ENCODE measurements around the gene CNN2. TPM values are rescaled to one million over a fixed set of nuclear protein-coding genes. Genes with fewer than 3 reads are reported as not detected.

The CNN2 gene
- total RNA-seq, 1 experiment from 2014 or later = 97.9 TPM

- H2AFZ ChIP-seq (ENCODE audit: low read length) = no peak overlapping the region
- TF ChIP-seq, protein P1, sequence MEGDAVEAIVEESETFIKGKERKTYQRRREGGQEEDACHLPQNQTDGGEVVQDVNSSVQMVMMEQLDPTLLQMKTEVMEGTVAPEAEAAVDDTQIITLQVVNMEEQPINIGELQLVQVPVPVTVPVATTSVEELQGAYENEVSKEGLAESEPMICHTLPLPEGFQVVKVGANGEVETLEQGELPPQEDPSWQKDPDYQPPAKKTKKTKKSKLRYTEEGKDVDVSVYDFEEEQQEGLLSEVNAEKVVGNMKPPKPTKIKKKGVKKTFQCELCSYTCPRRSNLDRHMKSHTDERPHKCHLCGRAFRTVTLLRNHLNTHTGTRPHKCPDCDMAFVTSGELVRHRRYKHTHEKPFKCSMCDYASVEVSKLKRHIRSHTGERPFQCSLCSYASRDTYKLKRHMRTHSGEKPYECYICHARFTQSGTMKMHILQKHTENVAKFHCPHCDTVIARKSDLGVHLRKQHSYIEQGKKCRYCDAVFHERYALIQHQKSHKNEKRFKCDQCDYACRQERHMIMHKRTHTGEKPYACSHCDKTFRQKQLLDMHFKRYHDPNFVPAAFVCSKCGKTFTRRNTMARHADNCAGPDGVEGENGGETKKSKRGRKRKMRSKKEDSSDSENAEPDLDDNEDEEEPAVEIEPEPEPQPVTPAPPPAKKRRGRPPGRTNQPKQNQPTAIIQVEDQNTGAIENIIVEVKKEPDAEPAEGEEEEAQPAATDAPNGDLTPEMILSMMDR (conservative IDR thresholded peaks at IDR 0.05; ENCODE audit: low read depth, low read length) = no peak
- no peak for TF ChIP-seq EZH2 (IDR thresholded peaks at IDR 0.05; ENCODE audit: low read length, unreplicated experiment)
- no peaks in the 10 kb centered on the region for H3K9me3 ChIP-seq (ENCODE audit: low read length)
- H3K4me1 ChIP-seq (ENCODE audit: insufficient read depth, low read length) = no peaks in the 10 kb centered on the region
- intact Hi-C loops (cut with micrococcal nuclease) = no loop called here
- no TSS peak for BruUV-seq (replicated peaks)
- H3K79me2 ChIP-seq (ENCODE audit: low read length) = no peaks in the 10 kb centered on the region
- H3K27me3 ChIP-seq (ENCODE audit: low read length) = no peaks in the 10 kb centered on the region
- H3K36me3 ChIP-seq (ENCODE audit: low read depth, low read length) = no peaks in the 10 kb centered on the region
- DNase-seq = no peak
- H4K20me1 ChIP-seq (ENCODE audit: low read length) = no peaks in the 10 kb centered on the region
- ChIA-PET CTCF (no interaction called here), POLR2A (ENCODE audit: unreplicated experiment) (no interaction called here)
- no peaks in the 10 kb centered on the region for H3K9me2 ChIP-seq (replicated peaks; ENCODE audit: low read length)
- no peak overlapping the region for H3K4me3 ChIP-seq (ENCODE audit: low read length)
- no peak for ATAC-seq
- no peak overlapping the region for H3K4me2 ChIP-seq (ENCODE audit: low read length)
- no peaks in the 10 kb centered on the region for H3F3A ChIP-seq (ENCODE audit: low read length, unreplicated experiment)
- H3K9ac ChIP-seq (ENCODE audit: low read length) = no peak overlapping the region
- H3K27ac ChIP-seq (ENCODE audit: low read length) = no peak overlapping the region
Observed at GRCh38 chr19:1008268-1009040, 18.0 kb upstream of the CNN2 start.

- H3K4me1 ChIP-seq (ENCODE audit: insufficient read depth, low read length) = no peaks in the 10 kb centered on the region
- H3K9me3 ChIP-seq (ENCODE audit: low read length) = no peaks in the 10 kb centered on the region
- H2AFZ ChIP-seq (ENCODE audit: low read length) = no peak overlapping the region
- H3K9me2 ChIP-seq (replicated peaks; ENCODE audit: low read length) = no peaks in the 10 kb centered on the region
- no peaks in the 10 kb centered on the region for H3F3A ChIP-seq (ENCODE audit: low read length, unreplicated experiment)
- ChIA-PET POLR2A (ENCODE audit: unreplicated experiment) (no interaction called here), CTCF (no interaction called here)
- no peaks in the 10 kb centered on the region for H3K27me3 ChIP-seq (ENCODE audit: low read length)
- H3K4me3 ChIP-seq (ENCODE audit: low read length) = no peak overlapping the region
- DNase-seq (no peak), ATAC-seq (no peak)
- H3K27ac ChIP-seq (ENCODE audit: low read length) = no peak overlapping the region
- BruUV-seq (replicated peaks) = no TSS peak
- no peak overlapping the region for H3K9ac ChIP-seq (ENCODE audit: low read length)
- no peaks in the 10 kb centered on the region for H3K36me3 ChIP-seq (ENCODE audit: low read depth, low read length)
- 0 out of 2 replicates have a peak, but pooled peaks cover 3% of the 10 kb centered on the region for H3K79me2 ChIP-seq (ENCODE audit: low read length)
- no peak overlapping the region for H3K4me2 ChIP-seq (ENCODE audit: low read length)
- H4K20me1 ChIP-seq (ENCODE audit: low read length) = no peaks in the 10 kb centered on the region
- TF ChIP-seq, protein P1 (conservative IDR thresholded peaks at IDR 0.05; ENCODE audit: low read depth, low read length) = no peak
- TF ChIP-seq EZH2 (IDR thresholded peaks at IDR 0.05; ENCODE audit: low read length, unreplicated experiment) (no peak), EZH2phosphoT487 (IDR thresholded peaks at IDR 0.05; ENCODE audit: borderline replicate concordance, low read length) (no peak)
- intact Hi-C loops (cut with micrococcal nuclease) = no loop called here
Observed at GRCh38 chr19:1009041-1009980, 17.1 kb upstream of the CNN2 start.
